Coronary artery (tissue), 2 donors: Measurements from ENCODE around the gene ATP13A3.

Experiments used
- DNase-seq: peaks from one replicate; pipeline ENCODE4 v3.0.0-alpha.2; 2017; ENCODE audit warnings: low spot score
- H3K27ac ChIP-seq, 2 donors: fragments of 200-600 bp; sonication (generic); one replicate each; pipeline ENCODE4 v1.5.1; 2016 to 2019
- H3K4me3 ChIP-seq: fragments of 200-600 bp; sonication (generic); 2 replicates; pipeline ENCODE4 v1.5.1; 2016; ENCODE audit warnings: mild to moderate bottlenecking, moderate library complexity
- TF ChIP-seq, protein P1 (sequence below): fragments of 200-600 bp; sonication (generic); IDR thresholded peaks from one replicate; pipeline ENCODE4 v1.5.1; 2019; ENCODE audit warnings: antibody characterized with exemption

The ATP13A3 gene

DNA sequence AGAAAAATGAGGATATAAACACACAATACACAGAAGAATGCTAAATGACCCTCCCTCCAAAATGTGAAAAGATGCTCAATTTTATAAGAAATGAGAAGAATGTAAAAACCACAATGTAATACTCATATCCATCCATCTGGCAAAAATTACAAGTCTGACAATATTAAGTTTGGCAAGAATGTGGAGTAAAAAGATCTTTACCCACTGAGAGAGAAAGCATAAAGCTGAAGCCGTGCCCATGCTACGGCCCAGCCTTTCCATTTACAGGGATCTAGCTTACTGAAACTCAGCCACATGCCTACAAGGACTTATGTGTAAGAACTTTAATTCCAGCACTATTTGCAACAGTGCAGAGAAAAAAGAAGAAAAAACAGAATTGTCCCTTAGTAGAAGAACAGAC lies 42.9 kb downstream of the ATP13A3 start:
- Histone ChIP-seq H3K4me3 (no peak overlapping the region), H3K27ac (no peak overlapping the region)
- TF ChIP-seq, protein P1, sequence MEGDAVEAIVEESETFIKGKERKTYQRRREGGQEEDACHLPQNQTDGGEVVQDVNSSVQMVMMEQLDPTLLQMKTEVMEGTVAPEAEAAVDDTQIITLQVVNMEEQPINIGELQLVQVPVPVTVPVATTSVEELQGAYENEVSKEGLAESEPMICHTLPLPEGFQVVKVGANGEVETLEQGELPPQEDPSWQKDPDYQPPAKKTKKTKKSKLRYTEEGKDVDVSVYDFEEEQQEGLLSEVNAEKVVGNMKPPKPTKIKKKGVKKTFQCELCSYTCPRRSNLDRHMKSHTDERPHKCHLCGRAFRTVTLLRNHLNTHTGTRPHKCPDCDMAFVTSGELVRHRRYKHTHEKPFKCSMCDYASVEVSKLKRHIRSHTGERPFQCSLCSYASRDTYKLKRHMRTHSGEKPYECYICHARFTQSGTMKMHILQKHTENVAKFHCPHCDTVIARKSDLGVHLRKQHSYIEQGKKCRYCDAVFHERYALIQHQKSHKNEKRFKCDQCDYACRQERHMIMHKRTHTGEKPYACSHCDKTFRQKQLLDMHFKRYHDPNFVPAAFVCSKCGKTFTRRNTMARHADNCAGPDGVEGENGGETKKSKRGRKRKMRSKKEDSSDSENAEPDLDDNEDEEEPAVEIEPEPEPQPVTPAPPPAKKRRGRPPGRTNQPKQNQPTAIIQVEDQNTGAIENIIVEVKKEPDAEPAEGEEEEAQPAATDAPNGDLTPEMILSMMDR, result no peak
- no peak for DNase-seq

DNA sequence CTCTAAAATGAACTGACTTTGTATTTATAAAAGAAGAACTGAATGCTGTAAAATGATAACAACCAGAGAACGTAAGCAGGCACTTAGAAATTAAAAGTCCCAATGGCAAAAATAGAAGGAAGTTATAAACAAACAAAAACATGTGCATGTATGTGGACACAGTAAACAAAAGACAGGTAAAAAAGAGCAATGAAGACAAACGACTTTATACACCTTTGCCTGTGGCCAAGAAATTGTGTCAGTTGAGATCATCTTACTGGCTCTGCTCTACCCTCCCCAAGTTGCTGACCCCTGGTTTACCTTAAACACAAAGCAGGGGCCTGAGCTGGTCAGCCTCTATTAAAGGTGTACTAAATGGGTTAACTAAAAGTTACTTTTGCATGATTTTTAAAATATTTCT lies 46.0 kb downstream of the ATP13A3 start:
- TF ChIP-seq, protein P1, result no peak
- H3K27ac ChIP-seq, result no peak overlapping the region
- DNase-seq, result no peak
- H3K4me3 ChIP-seq, result no peak overlapping the region

DNA sequence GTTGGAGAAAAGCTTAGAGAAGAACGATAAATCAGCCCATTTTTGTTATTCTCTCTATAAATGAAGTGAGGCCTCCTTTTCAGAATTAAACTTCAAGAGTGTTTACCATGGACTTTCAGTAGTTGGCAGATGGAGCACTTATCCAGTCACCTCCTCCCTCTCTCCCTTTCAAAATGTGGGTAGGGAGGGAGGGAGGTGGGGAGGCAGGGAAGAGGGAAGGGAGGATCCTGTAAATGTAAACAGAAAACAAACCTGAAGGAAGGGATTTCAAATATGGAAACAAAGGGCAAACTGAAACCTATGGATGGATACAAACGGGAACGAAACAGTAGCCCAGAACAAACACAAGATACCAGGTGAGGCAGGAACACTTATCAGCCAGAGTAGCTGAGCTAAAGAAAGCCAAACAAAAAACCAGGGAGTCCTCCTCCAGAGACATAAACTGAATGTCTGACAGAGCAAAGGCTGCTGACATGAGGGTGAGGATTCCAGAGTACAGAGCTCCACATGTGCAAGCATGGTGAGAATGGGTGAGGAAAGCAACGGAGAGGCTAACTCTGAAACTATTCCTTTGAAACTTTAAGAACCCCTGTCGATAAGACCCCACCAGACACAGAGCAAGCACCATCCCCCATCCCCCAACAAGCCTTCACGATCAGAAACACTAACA lies 46.8 kb downstream of the ATP13A3 start:
- no peak for DNase-seq
- TF ChIP-seq, protein P1, result no peak
- no peak overlapping the region for H3K27ac ChIP-seq
- H3K4me3 ChIP-seq, result no peak overlapping the region

DNA sequence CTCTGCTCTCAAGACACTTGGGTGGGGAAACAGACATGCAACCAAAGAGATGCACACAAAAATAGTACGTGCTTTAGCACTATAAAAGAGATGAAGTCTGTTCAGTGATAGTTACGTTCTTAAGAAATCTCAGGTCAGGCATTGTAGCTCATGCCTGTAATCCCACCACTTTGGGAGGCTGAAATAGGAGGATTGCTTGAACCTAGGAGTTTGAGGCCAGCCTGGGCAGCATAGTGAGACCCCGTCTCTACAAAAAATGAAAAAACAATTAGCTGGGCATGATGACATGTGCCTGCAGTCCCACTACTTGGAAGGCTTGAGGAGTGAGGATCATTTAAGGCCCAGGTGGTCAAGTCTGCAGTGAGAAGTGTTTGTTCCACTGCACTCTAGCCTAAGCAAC lies 52.3 kb downstream of the ATP13A3 start:
- TF ChIP-seq, protein P1, result no peak
- no peak for DNase-seq
- no peak overlapping the region for H3K4me3 ChIP-seq
- H3K27ac ChIP-seq, result no peak overlapping the region

DNA sequence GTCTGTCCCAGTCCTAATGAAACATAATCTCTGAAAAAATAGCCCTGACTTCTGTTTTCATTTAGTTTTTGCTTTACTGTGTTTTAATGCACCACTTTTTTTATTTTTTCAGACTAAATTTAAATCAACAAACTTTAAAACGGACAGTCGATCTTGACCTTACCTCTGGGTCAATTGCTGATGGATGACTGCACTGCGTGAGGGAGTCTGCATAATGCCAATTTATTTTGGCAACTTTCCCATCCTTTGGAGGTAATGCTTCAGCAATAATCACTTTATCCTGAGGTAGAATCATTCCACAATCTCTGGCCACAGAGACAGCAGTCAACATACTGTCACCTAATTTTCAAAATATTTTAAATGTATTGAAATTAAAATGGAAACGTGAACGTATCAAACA lies 55.2 kb downstream of the ATP13A3 start:
- Histone ChIP-seq H3K4me3 (no peak overlapping the region), H3K27ac (no peak overlapping the region)
- TF ChIP-seq, protein P1, result no peak
- no peak for DNase-seq

DNA sequence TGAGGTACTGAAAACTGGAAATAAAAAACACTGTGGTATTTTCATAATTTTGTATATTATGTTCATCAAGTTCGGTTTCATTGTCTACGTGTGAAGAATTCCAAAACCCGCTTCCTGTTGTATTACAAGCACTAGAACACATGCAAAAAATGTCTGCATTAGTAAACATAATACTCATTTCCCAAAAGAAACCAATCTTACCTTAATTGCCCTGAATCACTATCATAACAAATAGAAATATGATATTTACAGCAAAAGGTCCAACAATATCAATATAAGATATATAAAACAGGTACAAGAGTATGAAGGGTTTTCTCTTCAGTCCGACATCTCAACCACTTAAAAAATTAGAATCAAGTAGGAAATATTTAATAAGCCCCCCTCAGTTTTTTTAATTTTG lies 61.4 kb downstream of the ATP13A3 start:
- no peak for DNase-seq
- H3K27ac ChIP-seq, result no peak overlapping the region
- no peak overlapping the region for H3K4me3 ChIP-seq
- TF ChIP-seq, protein P1, result no peak

DNA sequence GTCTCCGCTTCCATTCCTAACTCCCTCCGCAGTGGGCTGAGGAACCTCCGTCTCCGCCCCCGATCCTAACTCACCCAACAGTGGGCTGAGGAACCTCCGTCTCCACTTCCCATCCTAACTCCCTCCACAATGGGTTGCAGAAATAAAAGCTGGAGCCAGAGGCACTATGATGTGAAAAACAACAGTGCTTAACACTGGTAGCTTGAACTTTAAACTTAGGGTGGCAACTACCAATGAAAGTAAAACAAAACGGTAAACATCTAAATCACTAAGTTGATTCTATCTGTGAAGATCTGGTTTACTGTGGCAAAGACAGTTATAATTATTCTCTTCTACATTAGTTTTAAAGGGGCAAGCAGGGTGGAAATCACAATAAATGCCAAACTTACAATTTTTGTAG lies 61.8 kb downstream of the ATP13A3 start:
- TF ChIP-seq, protein P1, result no peak
- DNase-seq, result no peak
- H3K4me3 ChIP-seq, result no peak overlapping the region
- no peak overlapping the region for H3K27ac ChIP-seq
